A549 treated with AZD9567 at 1 μM for 4 hours (cell line): Measurements from ENCODE around the gene CD2. TPM values are rescaled to one million over a fixed set of nuclear protein-coding genes. Genes with fewer than 3 reads are reported as not detected.

Experiments used
- total RNA-seq: library from RNA; stranded (reverse); fragments of 200-300 nt; extraction: Qiagen RNA extraction; gene quantifications from 5 replicates; pipeline ENCODE4 v1.2.3, GENCODE V29; 2022; ENCODE audit not compliant: insufficient read depth

Gene CD2, protein sequence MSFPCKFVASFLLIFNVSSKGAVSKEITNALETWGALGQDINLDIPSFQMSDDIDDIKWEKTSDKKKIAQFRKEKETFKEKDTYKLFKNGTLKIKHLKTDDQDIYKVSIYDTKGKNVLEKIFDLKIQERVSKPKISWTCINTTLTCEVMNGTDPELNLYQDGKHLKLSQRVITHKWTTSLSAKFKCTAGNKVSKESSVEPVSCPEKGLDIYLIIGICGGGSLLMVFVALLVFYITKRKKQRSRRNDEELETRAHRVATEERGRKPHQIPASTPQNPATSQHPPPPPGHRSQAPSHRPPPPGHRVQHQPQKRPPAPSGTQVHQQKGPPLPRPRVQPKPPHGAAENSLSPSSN
- not detected in 5 replicates for total RNA-seq

GRCh38 chr1:116754198-116754977, at the start of gene CD2:
TSS of gene CD2 (plus strand) at chr1:116754430. CDS start at chr1:116754493, 63 bp downstream.

Other genes with a start within 250 kb of the CD2 start
- 18.1 to 23.6 TPM (median 21.5 TPM) in 5 replicates for gene CD58, start 183.4 kb upstream of the CD2 start, total RNA-seq
- gene IGSF3, start 86.7 kb upstream of the CD2 start, total RNA-seq, result 14.2 to 18.1 TPM (median 16.6 TPM) in 5 replicates
- gene PTGFRN, start 155.5 kb downstream of the CD2 start, total RNA-seq, result 12.3 to 22.3 TPM (median 14.1 TPM) in 5 replicates
- 0.10 to 0.22 TPM (median 0.15 TPM) in 4 of 5 replicates, not detected in the other for gene CD101, start 247.3 kb downstream of the CD2 start, total RNA-seq